GM12872 (cell line): Measurements from ENCODE around the gene GOLPH3.

Source experiments
- CTCF ChIP-seq: IDR thresholded peaks from 3 replicates; pipeline ENCODE4 v1.5.1; 2011; ENCODE audit warnings: low read depth, mild to moderate bottlenecking, low read length, moderate library complexity; ENCODE audit not compliant: insufficient read depth

GOLPH3 gene

GRCh38 chr5:32163053-32163452, 11.1 kb downstream of the GOLPH3 start:
- no peak for TF ChIP-seq CTCF

- no peak for TF ChIP-seq CTCF
Measured at GRCh38 chr5:32160228-32160627, 13.9 kb downstream of the GOLPH3 start.

GRCh38 chr5:32159328-32160072, 14.6 kb downstream of the GOLPH3 start:
- TF ChIP-seq CTCF = no peak

- TF ChIP-seq CTCF = no peak
Measured at GRCh38 chr5:32158679-32158975, 15.5 kb downstream of the GOLPH3 start.

- no peak for TF ChIP-seq CTCF
Measured at GRCh38 chr5:32157078-32157477, 17.0 kb downstream of the GOLPH3 start.

GRCh38 chr5:32156635-32157034, 17.5 kb downstream of the GOLPH3 start:
- TF ChIP-seq CTCF = no peak

- TF ChIP-seq CTCF = no peak
Measured at GRCh38 chr5:32155211-32155610, 18.9 kb downstream of the GOLPH3 start.

GRCh38 chr5:32153723-32154122, 20.4 kb downstream of the GOLPH3 start:
- TF ChIP-seq CTCF = no peak
